Adrenal gland (tissue), 12 donors: ENCODE data around the gene ARHGAP40. TPM values are rescaled to one million over a fixed set of nuclear protein-coding genes. Genes with fewer than 3 reads are reported as not detected.

ENCODE experiments used
- DNase-seq, 7 donors: peaks; one replicate each; pipeline ENCODE4 v3.0.0-alpha.2; 2019 to 2020
- H3K27ac ChIP-seq, 5 donors: fragments of 200-600 bp; sonication (generic) in 4 of 5; 1 replicate in 3 of 5; 2 replicates in 2 of 5; pipeline versions ENCODE4 v1.5.1 to v1.8.0; 2016 to 2020; ENCODE audit warnings: mild to moderate bottlenecking in 1 of 5
- H3K27me3 ChIP-seq: fragments of 200-600 bp; 2 replicates; pipeline ENCODE4 v1.8.0; 2021
- H3K36me3 ChIP-seq, 2 donors: fragments of 200-600 bp; replicated peaks in 1 of 2; 1 replicate in 1 of 2; 2 replicates in 1 of 2; pipeline versions ENCODE4 v1.5.1 to v1.8.0; 2018 to 2022
- H3K4me1 ChIP-seq, 2 donors: fragments of 200-600 bp; replicated peaks in 1 of 2; 1 replicate in 1 of 2; 2 replicates in 1 of 2; pipeline versions ENCODE4 v1.5.1 to v1.8.0; 2018 to 2021
- H3K4me3 ChIP-seq, 4 donors: fragments of 200-600 bp; sonication (generic) in 3 of 4; one replicate each; pipeline ENCODE4 v1.5.1; 2016 to 2018
- H3K9me3 ChIP-seq, 3 donors: fragments of 200-600 bp; sonication (generic) in 1 of 3; replicated peaks in 1 of 3; 1 replicate in 2 of 3; 2 replicates in 1 of 3; pipeline versions ENCODE4 v1.5.1 to v1.8.0; 2016 to 2021
- POLR2A ChIP-seq, 2 donors: fragments of 450-650 bp; IDR thresholded peaks; one replicate each; pipeline ENCODE4 v1.6.1; 2017; ENCODE audit warnings: antibody characterized with exemption in 2 of 2, mild to moderate bottlenecking in 2 of 2, moderate library complexity in 1 of 2
- WGBS, 4 donors: extraction: QIAGEN DNeasy Blood & Tissue Kit in 2 of 4; methylation state at CpG; one replicate each; pipeline versions ENCODE4 v1.1.5 to v1.1.7; 2013 to 2017; 5-methylcytosine and 5-hydroxymethylcytosine counted together
- intact Hi-C, 2 donors: fragments of 100-400 bp; cut with DNase I; formaldehyde crosslinking; loops; one replicate each; pipeline versions ENCODE4 v1.14.1 to v1.15.0; 2022 to 2023
- polyA plus RNA-seq, 3 donors: library from polyadenylated mRNA; stranded (reverse); fragments of 200-250 nt in 2 of 3; fragments of 350-450 nt in 1 of 3; fragmentation: Illumina TruSeq in 1 of 3; extraction: RNeasy Lipid Tissue Mini Kit (QIAGEN cat#74804) in 1 of 3; gene quantifications; one replicate each; pipeline ENCODE4 v1.2.3, GENCODE V29; 2013 to 2014
- total RNA-seq, 9 donors: library from RNA; depleted of rRNA in 4 of 9; stranded (reverse); fragments of >200 nt in 4 of 9; fragments of 120-200 nt in 1 of 9; fragmentation: NEBNext Ultra II Directional in 1 of 9; extraction: Animal tissue kit (Norgen Biotek cat#: 25700) in 1 of 9; gene quantifications; one replicate each; pipeline versions ENCODE4 v1.1.0 to v1.2.4, GENCODE V29; 2013 to 2023
- TF ChIP-seq, protein P1 (sequence below), 6 experiments: fragments of 450-650 bp in 4 of 6; fragments of 200-600 bp in 2 of 6; sonication (generic) in 1 of 6; IDR thresholded peaks; 1 replicate in 5 of 6; 2 replicates in 1 of 6; pipeline versions ENCODE4 v1.5.1 to v1.8.0; 2016 to 2021; ENCODE audit warnings: antibody characterized with exemption in 6 of 6, mild to moderate bottlenecking in 2 of 6, moderate library complexity in 1 of 6
- donor health status: healthy with polysubstance abuse.
- donor health status: Bipolar disorder and iron deficiency.
- donor health status: DM: yes; HTN: yes; CAD: no.
- donor health status: DM: no; HTN: no; CAD: no.
- donor health status: DM: no; HTN: no; CAD: no.
- donor health status: DM: yes; HTN: yes; CAD: no.

ARHGAP40 gene
- total and polyA plus RNA-seq, 12 donors = 0.08 TPM; not detected in 11

DNA sequence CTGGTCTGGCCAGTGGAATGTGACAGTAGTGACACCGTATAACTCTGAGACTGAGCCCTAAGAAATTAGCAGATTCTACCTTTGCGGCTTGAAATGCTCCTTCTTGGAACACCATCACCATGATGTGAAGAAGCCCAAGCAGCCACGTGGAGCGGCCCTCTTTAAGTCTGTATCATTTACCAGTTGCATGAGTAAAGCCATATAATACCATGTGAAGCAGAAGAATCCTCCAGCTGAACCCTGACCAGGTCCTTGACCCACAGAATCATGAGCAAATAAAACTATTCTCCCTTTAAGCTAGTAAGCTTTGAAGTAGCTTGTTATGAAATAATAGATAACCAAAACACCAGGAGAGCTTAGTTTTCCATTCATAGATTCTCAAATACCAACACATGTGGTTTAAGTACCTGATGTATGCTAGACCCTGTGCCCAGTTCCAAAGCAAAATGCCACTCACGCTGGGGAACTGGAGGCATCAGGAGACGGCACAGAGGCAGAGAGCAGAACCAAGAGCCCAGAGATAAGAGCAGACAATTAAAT is 65.9 kb downstream of the ARHGAP40 start:
- Histone ChIP-seq H3K9me3 (no peaks in the 10 kb centered on the region), H3K27ac (no peak overlapping the region), H3K27me3 (peaks cover 12% of the 10 kb centered on the region), H3K4me3 (no peak overlapping the region), H3K4me1 (peaks cover 6 to 11% of the 10 kb centered on the region in 2 donors), H3K36me3 (no peaks in the 10 kb centered on the region)
- intact Hi-C loops = no loop called here
- WGBS, 4 donors = 83 to 89% (median 84%) methylated on average over 6 of the region's 6 CpGs
- TF ChIP-seq, protein P1, sequence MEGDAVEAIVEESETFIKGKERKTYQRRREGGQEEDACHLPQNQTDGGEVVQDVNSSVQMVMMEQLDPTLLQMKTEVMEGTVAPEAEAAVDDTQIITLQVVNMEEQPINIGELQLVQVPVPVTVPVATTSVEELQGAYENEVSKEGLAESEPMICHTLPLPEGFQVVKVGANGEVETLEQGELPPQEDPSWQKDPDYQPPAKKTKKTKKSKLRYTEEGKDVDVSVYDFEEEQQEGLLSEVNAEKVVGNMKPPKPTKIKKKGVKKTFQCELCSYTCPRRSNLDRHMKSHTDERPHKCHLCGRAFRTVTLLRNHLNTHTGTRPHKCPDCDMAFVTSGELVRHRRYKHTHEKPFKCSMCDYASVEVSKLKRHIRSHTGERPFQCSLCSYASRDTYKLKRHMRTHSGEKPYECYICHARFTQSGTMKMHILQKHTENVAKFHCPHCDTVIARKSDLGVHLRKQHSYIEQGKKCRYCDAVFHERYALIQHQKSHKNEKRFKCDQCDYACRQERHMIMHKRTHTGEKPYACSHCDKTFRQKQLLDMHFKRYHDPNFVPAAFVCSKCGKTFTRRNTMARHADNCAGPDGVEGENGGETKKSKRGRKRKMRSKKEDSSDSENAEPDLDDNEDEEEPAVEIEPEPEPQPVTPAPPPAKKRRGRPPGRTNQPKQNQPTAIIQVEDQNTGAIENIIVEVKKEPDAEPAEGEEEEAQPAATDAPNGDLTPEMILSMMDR (IDR thresholded peaks at IDR 0.05) = no peak
- no peak for TF ChIP-seq POLR2A (IDR thresholded peaks at IDR 0.05)
- DNase-seq = peak in 1 of 7 donors; percentile 18

DNA sequence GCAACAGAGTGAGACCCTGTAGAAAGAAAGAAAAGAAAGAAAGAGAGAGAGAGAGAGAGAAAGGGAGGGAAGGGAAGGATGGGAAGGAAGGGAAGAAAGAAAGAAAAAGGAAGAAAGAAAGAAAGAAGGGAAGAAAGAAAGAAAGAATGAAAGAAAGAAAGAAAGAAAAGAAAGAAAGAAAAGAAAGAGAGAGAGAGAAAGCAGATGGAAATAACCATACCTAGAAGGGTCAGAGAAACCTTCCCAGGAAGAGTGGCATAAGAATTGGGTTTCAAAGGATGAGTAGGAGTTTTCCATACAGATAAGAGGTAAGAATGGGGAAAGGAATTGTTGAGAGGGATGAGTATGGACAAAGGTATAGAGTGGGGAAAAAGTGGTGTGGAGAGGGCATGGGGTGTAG is 68.1 kb downstream of the ARHGAP40 start:
- no peak for DNase-seq
- Histone ChIP-seq H3K36me3 (no peaks in the 10 kb centered on the region), H3K4me3 (no peak overlapping the region), H3K27ac (no peak overlapping the region), H3K4me1 (peaks cover 15 to 22% of the 10 kb centered on the region in 2 donors), H3K9me3 (no peaks in the 10 kb centered on the region), H3K27me3 (peaks cover 22% of the 10 kb centered on the region)
- intact Hi-C loops = no loop called here
- TF ChIP-seq, protein P1 (IDR thresholded peaks at IDR 0.05) = no peak
- no peak for TF ChIP-seq POLR2A (IDR thresholded peaks at IDR 0.05)

DNA sequence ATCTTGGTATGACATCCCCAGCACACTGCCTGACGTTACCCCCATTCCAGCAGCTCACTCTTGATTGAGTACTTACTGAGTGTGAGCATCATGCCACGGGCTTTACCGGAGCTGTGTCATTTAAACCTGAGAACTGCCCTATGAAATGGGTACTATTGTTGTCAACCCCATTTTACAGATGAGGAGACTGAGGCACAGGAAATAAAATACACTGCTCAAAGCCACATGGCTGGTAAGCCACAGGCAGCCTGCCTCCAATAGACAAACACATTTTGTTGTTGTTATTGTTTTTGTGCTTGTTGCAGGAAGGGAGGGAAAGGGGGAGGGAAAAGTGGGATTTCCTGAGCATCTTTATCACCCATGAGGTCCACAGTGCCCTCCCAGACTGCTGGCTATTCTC is 69.2 kb downstream of the ARHGAP40 start:
- no peak for TF ChIP-seq POLR2A (IDR thresholded peaks at IDR 0.05)
- TF ChIP-seq, protein P1 (IDR thresholded peaks at IDR 0.05) = no peak
- no peaks in the 10 kb centered on the region for H3K9me3 ChIP-seq
- no peak overlapping the region for H3K4me3 ChIP-seq
- peaks cover 22% of the 10 kb centered on the region for H3K27me3 ChIP-seq
- H3K36me3 ChIP-seq = no peaks in the 10 kb centered on the region
- intact Hi-C loops = no loop called here
- peaks cover 14 to 19% of the 10 kb centered on the region in 2 donors for H3K4me1 ChIP-seq
- no peak for DNase-seq
- H3K27ac ChIP-seq = no peak overlapping the region
- WGBS, 4 donors = 32 to 68% (median 57%) methylated on average over 3 of the region's 3 CpGs

DNA sequence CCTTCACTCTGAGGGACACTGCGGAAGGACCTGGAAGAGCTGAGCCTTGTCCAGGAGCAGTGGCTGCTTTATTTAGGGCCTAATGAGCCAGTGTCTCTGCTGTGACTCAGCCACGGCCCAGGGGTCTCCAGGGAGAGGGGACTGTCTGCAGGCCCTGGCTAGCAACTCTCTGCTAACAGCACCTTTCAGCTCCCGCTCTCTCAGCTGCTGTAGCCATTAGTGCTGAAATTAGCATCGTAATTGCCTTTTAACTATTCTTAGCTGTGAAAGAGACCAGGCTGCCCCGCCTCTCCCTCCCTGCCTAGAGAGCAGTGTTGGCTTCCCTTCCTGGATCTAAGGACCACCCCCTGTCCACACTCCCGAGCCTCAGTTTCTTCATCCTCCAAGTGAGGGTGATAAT is 69.6 kb downstream of the ARHGAP40 start:
- Histone ChIP-seq H3K4me3 (no peak overlapping the region), H3K27me3 (peaks cover 22% of the 10 kb centered on the region), H3K27ac (no peak overlapping the region), H3K9me3 (no peaks in the 10 kb centered on the region), H3K36me3 (no peaks in the 10 kb centered on the region), H3K4me1 (peaks cover 10 to 15% of the 10 kb centered on the region in 2 donors)
- intact Hi-C loops = no loop called here
- 53 to 66% (median 57%) methylated on average over 4 to 6 of the region's 6 CpGs for WGBS, 4 donors
- TF ChIP-seq, protein P1 (IDR thresholded peaks at IDR 0.05) = no peak
- TF ChIP-seq POLR2A (IDR thresholded peaks at IDR 0.05) = no peak
- peak in 1 of 7 donors; percentile 14 for DNase-seq
